IMR-90 (cell line): ENCODE results near the gene MIA2. TPM values are rescaled to one million over a fixed set of nuclear protein-coding genes. Genes with fewer than 3 reads are reported as not detected.

Source experiments
- ATAC-seq: fragments of 200-7000 bp; cut with Tn5 transposase; 2 replicates; pipeline ENCODE4 v1.9.1; 2020; ENCODE audit warnings: low read depth, mild to moderate bottlenecking, moderate library complexity
- BruUV-seq: library from RNA; stranded (reverse); fragments of 400-500 nt; replicated peaks from 2 replicates; lab custom pipeline; 2021; lab: Mats Ljungman, UMichigan
- CTCF ChIA-PET: fragments of 300-600 bp; formaldehyde crosslinking; extraction: SDS; loops from one replicate; lab custom pipeline; 2021; ENCODE audit warnings: antibody characterized with exemption; lab: Yijun Ruan, JAX
- POLR2A ChIA-PET: fragments of 300-600 bp; sonication (Branson Sonifier 250); formaldehyde crosslinking; loops from one replicate; lab custom pipeline; 2022; ENCODE audit warnings: antibody characterized with exemption; ENCODE audit not compliant: unreplicated experiment; lab: Charles Lee
- DNase-seq: peaks from one replicate; pipeline ENCODE4 v3.0.0; 2013
- H2AFZ ChIP-seq: replicated peaks from 2 replicates; pipeline ENCODE3; 2013; ENCODE audit warnings: low read length, mild to moderate bottlenecking; ENCODE audit not compliant: poor library complexity
- H2AK5ac ChIP-seq: 2 replicates; pipeline ENCODE4 v1.6.1; 2013; ENCODE audit warnings: low read depth, low read length, inconsistent platforms
- H2AK9ac ChIP-seq: replicated peaks from 2 replicates; pipeline ENCODE3; 2013; ENCODE audit warnings: mild to moderate bottlenecking, low read depth, low read length, moderate library complexity; ENCODE audit not compliant: poor library complexity
- H2BK120ac ChIP-seq: 2 replicates; pipeline ENCODE4 v1.6.1; 2013; ENCODE audit warnings: low read depth, low read length, inconsistent platforms
- H2BK15ac ChIP-seq: 3 replicates; pipeline ENCODE4 v1.6.1; 2013; ENCODE audit warnings: low read depth, low read length, inconsistent platforms
- H2BK20ac ChIP-seq: 2 replicates; pipeline ENCODE4 v1.6.1; 2013; ENCODE audit warnings: low read depth, mild to moderate bottlenecking, inconsistent platforms, low read length, moderate library complexity
- H2BK5ac ChIP-seq: 2 replicates; pipeline ENCODE4 v1.6.1; 2013; ENCODE audit warnings: mild to moderate bottlenecking, low read depth, low read length, inconsistent platforms; ENCODE audit not compliant: poor library complexity, severe bottlenecking
- H3K14ac ChIP-seq: replicated peaks from 2 replicates; pipeline ENCODE4 v1.6.1; 2013; ENCODE audit warnings: low read depth, low read length, inconsistent platforms
- H3K18ac ChIP-seq: 2 replicates; pipeline ENCODE4 v1.6.1; 2013; ENCODE audit warnings: low read depth, low read length, control low read depth
- H3K23ac ChIP-seq: 2 replicates; pipeline ENCODE4 v1.6.1; 2013; ENCODE audit warnings: low read depth, low read length, inconsistent platforms
- H3K27ac ChIP-seq: 2 replicates; pipeline ENCODE4 v1.5.1; 2013; ENCODE audit warnings: mild to moderate bottlenecking, control low read depth, low read length; ENCODE audit not compliant: insufficient read depth
- H3K27me3 ChIP-seq: 2 replicates; pipeline ENCODE4 v1.6.1; 2013; ENCODE audit warnings: low read length; ENCODE audit not compliant: control insufficient read depth, insufficient read depth
- H3K36me3 ChIP-seq: 2 replicates; pipeline ENCODE4 v1.6.1; 2013; ENCODE audit warnings: low read length, mixed read lengths; ENCODE audit not compliant: control insufficient read depth, insufficient read depth
- H3K4ac ChIP-seq: 2 replicates; pipeline ENCODE4 v1.6.1; 2013; ENCODE audit warnings: low read depth, low read length, inconsistent platforms
- H3K4me1 ChIP-seq: 2 replicates; pipeline ENCODE4 v1.6.1; 2013; ENCODE audit warnings: low read length, mixed read lengths; ENCODE audit not compliant: control insufficient read depth, insufficient read depth
- H3K4me2 ChIP-seq: 2 replicates; pipeline ENCODE4 v1.6.1; 2013; ENCODE audit warnings: low read depth, mild to moderate bottlenecking, control low read depth, low read length, moderate library complexity
- H3K4me3 ChIP-seq: 2 replicates; pipeline ENCODE4 v1.5.1; 2013; ENCODE audit warnings: low read depth, mild to moderate bottlenecking, control low read depth, low read length, moderate library complexity; ENCODE audit not compliant: insufficient read depth
- H3K56ac ChIP-seq: 2 replicates; pipeline ENCODE4 v1.6.1; 2013; ENCODE audit warnings: low read length, inconsistent platforms; ENCODE audit not compliant: insufficient read depth; ENCODE audit errors: extremely low read depth
- H3K79me1 ChIP-seq, 2 experiments: 2 replicates each; pipeline ENCODE4 v1.6.1; 2013; ENCODE audit warnings: low read length in 2 of 2, inconsistent platforms in 1 of 2, low read depth in 1 of 2
- H3K9ac ChIP-seq: 2 replicates; pipeline ENCODE4 v1.6.1; 2013; ENCODE audit warnings: low read depth, low read length, control low read depth
- H3K9me1 ChIP-seq: 2 replicates; pipeline ENCODE4 v1.6.1; 2013; ENCODE audit warnings: low read length, inconsistent platforms; ENCODE audit not compliant: insufficient read depth
- H3K9me3 ChIP-seq: 2 replicates; pipeline ENCODE4 v1.6.1; 2013; ENCODE audit warnings: low read length; ENCODE audit not compliant: control insufficient read depth, insufficient read depth
- H4K20me1 ChIP-seq: 2 replicates; pipeline ENCODE4 v1.6.1; 2013; ENCODE audit warnings: low read length, inconsistent platforms; ENCODE audit not compliant: insufficient read depth
- H4K5ac ChIP-seq: 2 replicates; pipeline ENCODE4 v1.6.1; 2013; ENCODE audit warnings: mild to moderate bottlenecking, low read depth, low read length, control low read depth
- H4K8ac ChIP-seq, 2 experiments: 2 replicates each; pipeline ENCODE4 v1.6.1; 2013; ENCODE audit warnings: low read depth in 2 of 2, low read length in 2 of 2, control low read depth in 1 of 2, inconsistent platforms in 1 of 2
- H4K91ac ChIP-seq: 2 replicates; pipeline ENCODE4 v1.6.1; 2013; ENCODE audit warnings: low read depth, low read length, inconsistent platforms; ENCODE audit not compliant: insufficient read depth
- BHLHE40 ChIP-seq: fragments of 150-350 bp; IDR thresholded peaks from 2 replicates; pipeline ENCODE4 v1.6.1; 2016; ENCODE audit warnings: mild to moderate bottlenecking, low read depth, low read length
- CEBPB ChIP-seq: IDR thresholded peaks from 2 replicates; pipeline ENCODE4 v1.6.1; 2012; ENCODE audit warnings: low read depth, low read length, improper control_type of control experiment
- CHD1 ChIP-seq: IDR thresholded peaks from 2 replicates; pipeline ENCODE4 v1.6.1; 2012; ENCODE audit warnings: low read depth, low read length, improper control_type of control experiment
- CTCF ChIP-seq: conservative IDR thresholded peaks from 2 replicates; pipeline ENCODE4 v1.5.1; 2012; ENCODE audit warnings: mild to moderate bottlenecking, low read depth, low read length, improper control_type of control experiment
- ELK1 ChIP-seq: fragments of 150-350 bp; IDR thresholded peaks from 2 replicates; pipeline ENCODE4 v1.6.1; 2016; ENCODE audit warnings: low read depth, mild to moderate bottlenecking, low read length, moderate library complexity, borderline replicate concordance
- FOS ChIP-seq: fragments of 150-350 bp; IDR thresholded peaks from 2 replicates; pipeline ENCODE4 v1.6.1; 2016; ENCODE audit warnings: low read depth, low read length
- MAFK ChIP-seq: IDR thresholded peaks from 2 replicates; pipeline ENCODE4 v1.6.1; 2012; ENCODE audit warnings: low read depth, low read length, improper control_type of control experiment
- MAZ ChIP-seq: IDR thresholded peaks from 2 replicates; pipeline ENCODE4 v1.6.1; 2012; ENCODE audit warnings: low read depth, mild to moderate bottlenecking, low read length, improper control_type of control experiment, moderate library complexity, borderline replicate concordance
- MXI1 ChIP-seq: IDR thresholded peaks from 2 replicates; pipeline ENCODE4 v1.6.1; 2012; ENCODE audit warnings: low read depth, mild to moderate bottlenecking, low read length, moderate library complexity, borderline replicate concordance
- NFE2L2 ChIP-seq: fragments of 150-350 bp; IDR thresholded peaks from 2 replicates; pipeline ENCODE4 v1.6.1; 2016; ENCODE audit warnings: low read depth, mild to moderate bottlenecking, low read length
- POLR2A ChIP-seq: IDR thresholded peaks from 2 replicates; pipeline ENCODE4 v1.6.1; 2012; ENCODE audit warnings: mild to moderate bottlenecking, low read depth, low read length
- RAD21 ChIP-seq: IDR thresholded peaks from 2 replicates; pipeline ENCODE4 v1.6.1; 2012; ENCODE audit warnings: low read length, improper control_type of control experiment
- RCOR1 ChIP-seq: IDR thresholded peaks from 2 replicates; pipeline ENCODE4 v1.6.1; 2012; ENCODE audit warnings: mild to moderate bottlenecking, low read length, improper control_type of control experiment; ENCODE audit not compliant: insufficient replicate concordance
- SMC3 ChIP-seq: fragments of 150-350 bp; IDR thresholded peaks from 2 replicates; pipeline ENCODE4 v1.6.1; 2016; ENCODE audit warnings: low read depth, mild to moderate bottlenecking, antibody characterized with exemption, low read length, moderate library complexity
- USF2 ChIP-seq: fragments of 150-350 bp; IDR thresholded peaks from 2 replicates; pipeline ENCODE4 v1.6.1; 2017; ENCODE audit warnings: mild to moderate bottlenecking, antibody characterized with exemption, low read length, low read depth
- WGBS, 2 experiments: methylation state at CpG; one replicate each; pipeline versions ENCODE4 v1.1.5 to v1.1.7; 2013; ENCODE audit warnings: missing lambda C conversion rate in 2 of 2; ENCODE audit not compliant: insufficient read length in 1 of 2; ENCODE audit errors: extremely low coverage in 2 of 2; 5-methylcytosine and 5-hydroxymethylcytosine counted together
- dilution Hi-C: fragments of 300-500 bp; cut with HindIII; formaldehyde crosslinking; loops from one replicate; pipeline ENCODE4 v1.14.3; 2018; ENCODE audit warnings: low sequenced_read_pairs; ENCODE audit not compliant: unreplicated experiment
- in situ Hi-C: fragments of 300-500 bp; cut with MboI; formaldehyde crosslinking; loops from 3 replicates; pipeline ENCODE4 v1.14.3; 2019; ENCODE audit warnings: low sequenced_read_pairs, inconsistent platforms, mixed read lengths
- intact Hi-C: fragments of 100-400 bp; cut with micrococcal nuclease; formaldehyde crosslinking; loops from 2 replicates; pipeline ENCODE4 v1.10.0; 2022
- polyA plus RNA-seq, 3 experiments: library from polyadenylated mRNA; depleted of rRNA; stranded (reverse); fragments of >200 nt; gene quantifications; 2 replicates each; pipeline ENCODE4 v1.2.3, GENCODE V29; 2012; ENCODE audit warnings: low replicate concordance in 1 of 3
- total RNA-seq: library from RNA; depleted of rRNA; stranded (reverse); fragments of >200 nt; gene quantifications from 2 replicates; pipeline ENCODE4 v1.2.3, GENCODE V29; 2012

MIA2 gene
- total and polyA plus RNA-seq, 2 of the 4 experiments (the other 2 are of a cell fraction): 3.9 to 6.8 TPM

GRCh38 chr14:39318574-39318973 lies 84.9 kb downstream of the MIA2 start:
- no TSS peak for BruUV-seq
- no peak overlapping the region for H2AFZ ChIP-seq
- no peak overlapping the region for H3K4me2 ChIP-seq
- no peaks in the 10 kb centered on the region for H3K9me1 ChIP-seq
- peaks cover 3% of the 10 kb centered on the region for H3K4me1 ChIP-seq
- POLR2A ChIA-PET: no interaction called here
- H3K4ac ChIP-seq: no peak overlapping the region
- H4K91ac ChIP-seq: no peak overlapping the region
- ATAC-seq: no peak
- no peak overlapping the region for H2BK120ac ChIP-seq
- no peak overlapping the region for H3K23ac ChIP-seq
- no peak overlapping the region for H2AK5ac ChIP-seq
- no peak overlapping the region for H3K56ac ChIP-seq
- no peak overlapping the region for H2BK20ac ChIP-seq
- no peak overlapping the region for H4K8ac ChIP-seq
- H3K79me1 ChIP-seq: peaks cover 0 to 4% of the 10 kb centered on the region in 2 experiments; a peak in 1 of 4 replicates
- peak; percentile 23 for DNase-seq
- H3K14ac ChIP-seq: no peak overlapping the region
- no peaks in the 10 kb centered on the region for H3K9me3 ChIP-seq
- H3K36me3 ChIP-seq: peaks cover 1% of the 10 kb centered on the region; the same call in 1 of the 2 replicates
- no peaks in the 10 kb centered on the region for H3K27me3 ChIP-seq
- H2BK15ac ChIP-seq: no peak overlapping the region
- no peak overlapping the region for H4K5ac ChIP-seq
- TF ChIP-seq MAZ (no peak), NFE2L2 (no peak), BHLHE40 (no peak), MAFK (no peak), CEBPB (no peak), ELK1 (no peak), SMC3 (no peak), POLR2A (no peak), FOS (no peak), MXI1 (no peak), CHD1 (no peak), USF2 (no peak), RCOR1 (no peak), CTCF (no peak), RAD21 (no peak)
- H2BK5ac ChIP-seq: peak overlapping the region; percentile 26
- in situ Hi-C loops (no loop called here), dilution Hi-C loops (no loop called here), intact Hi-C loops (no loop called here)
- CTCF ChIA-PET: no interaction called here
- H3K18ac ChIP-seq: no peak overlapping the region
- H3K4me3 ChIP-seq: no peak overlapping the region
- H4K20me1 ChIP-seq: no peaks in the 10 kb centered on the region
- WGBS, 2 experiments: no CpG with 5 or more reads among the region's 2 CpGs
- H3K27ac ChIP-seq: no peak overlapping the region
- no peak overlapping the region for H2AK9ac ChIP-seq
- H3K9ac ChIP-seq: no peak overlapping the region
